GM12878 (cell line): ENCODE data around the gene RNF220. TPM values are rescaled to one million over a fixed set of nuclear protein-coding genes. Genes with fewer than 3 reads are reported as not detected.

Source experiments
- ATAC-seq: fragments of 200-7000 bp; cut with Tn5 transposase; 3 replicates; pipeline ENCODE4 v1.9.1; 2020; ENCODE audit warnings: mild to moderate bottlenecking, moderate library complexity
- BruUV-seq: library from RNA; stranded (reverse); fragments of 400-500 nt; replicated peaks from 2 replicates; lab custom pipeline; 2021; lab: Mats Ljungman, UMichigan
- CTCF ChIA-PET: fragments of 300-600 bp; sonication (Branson Sonifier 250); formaldehyde crosslinking; extraction: SDS; loops from one replicate; lab custom pipeline; 2021; ENCODE audit warnings: inconsistent platforms; lab: Yijun Ruan, JAX
- POLR2A ChIA-PET: fragments of 350-600 bp; formaldehyde crosslinking; extraction: SDS; loops from one replicate; lab custom pipeline; 2021; ENCODE audit warnings: inconsistent platforms; lab: Charles Lee
- RAD21 ChIA-PET: fragments of 300-600 bp; sonication (Branson Sonifier 250); formaldehyde crosslinking; loops from one replicate; lab custom pipeline; 2023; ENCODE audit warnings: antibody characterized with exemption; ENCODE audit not compliant: unreplicated experiment; lab: Charles Lee
- SMC1A ChIA-PET: fragments of 300-600 bp; sonication (Branson Sonifier 250); formaldehyde crosslinking; loops from one replicate; lab custom pipeline; 2023; ENCODE audit not compliant: unreplicated experiment, uncharacterized antibody; lab: Charles Lee
- DNase-seq: peaks from one replicate; pipeline ENCODE4 v3.0.0-alpha.2; 2011; ENCODE audit warnings: low read depth, low spot score
- FAIRE-seq: peaks from 3 replicates; lab custom pipeline; 2011; peaks lifted over from hg19 to GRCh38; lab: Jason Lieb, UNC
- H2AFZ ChIP-seq: 2 replicates; pipeline ENCODE4 v1.6.0; 2011; ENCODE audit warnings: low read depth, low read length, control low read depth; ENCODE audit not compliant: control insufficient read depth
- H3K27ac ChIP-seq: 2 replicates; pipeline ENCODE4 v1.5.1; 2011; ENCODE audit warnings: control low read depth; ENCODE audit not compliant: control insufficient read depth, insufficient read depth
- H3K27me3 ChIP-seq, 2 experiments: replicated peaks in 1 of 2; 2 replicates each; pipeline versions ENCODE4 v1.6.0 to v1.6.1; 2011; ENCODE audit warnings: low read length in 1 of 2; ENCODE audit not compliant: control insufficient read depth in 2 of 2, insufficient read depth in 2 of 2
- H3K36me3 ChIP-seq, 2 experiments: 2 replicates each; pipeline ENCODE4 v1.5.1; 2011; ENCODE audit warnings: low read length in 1 of 2; ENCODE audit not compliant: control insufficient read depth in 2 of 2, insufficient read depth in 2 of 2
- H3K4me1 ChIP-seq: 2 replicates; pipeline ENCODE4 v1.6.1; 2011; ENCODE audit warnings: mild to moderate bottlenecking, low read length, moderate library complexity, mixed read lengths; ENCODE audit not compliant: control insufficient read depth, insufficient read depth
- H3K4me2 ChIP-seq: 2 replicates; pipeline ENCODE4 v1.6.0; 2011; ENCODE audit warnings: control low read depth; ENCODE audit not compliant: control insufficient read depth, insufficient read depth
- H3K4me3 ChIP-seq: fragments of 200-600 bp; sonication (generic); 2 replicates; pipeline ENCODE4 v1.5.1; 2016
- H3K79me2 ChIP-seq: 2 replicates; pipeline ENCODE4 v1.6.0; 2011; ENCODE audit warnings: low read length; ENCODE audit not compliant: control insufficient read depth, insufficient read depth
- H3K9ac ChIP-seq: 2 replicates; pipeline ENCODE4 v1.8.0; 2011; ENCODE audit warnings: low read length, control low read depth, mixed read lengths; ENCODE audit not compliant: control insufficient read depth, insufficient read depth
- H3K9me3 ChIP-seq: replicated peaks from 3 replicates; pipeline ENCODE4 v1.5.1; 2011; ENCODE audit warnings: mild to moderate bottlenecking, low read length; ENCODE audit not compliant: control insufficient read depth, insufficient read depth
- H4K20me1 ChIP-seq: 2 replicates; pipeline ENCODE4 v1.6.0; 2011; ENCODE audit not compliant: control insufficient read depth, insufficient read depth
- ATF7 ChIP-seq: fragments of 450-650 bp; IDR thresholded peaks from 2 replicates; pipeline ENCODE4 v1.6.1; 2016; ENCODE audit warnings: low read depth, mild to moderate bottlenecking
- CBX3 ChIP-seq: fragments of 200-600 bp; sonication (generic); IDR thresholded peaks from 2 replicates; pipeline ENCODE4 v1.6.1; 2016; ENCODE audit warnings: low read depth, borderline replicate concordance
- HCFC1 ChIP-seq: fragments of 150-350 bp; IDR thresholded peaks from 2 replicates; pipeline ENCODE4 v1.6.1; 2014; ENCODE audit warnings: low read length
- IKZF1 ChIP-seq: fragments of 450-650 bp; conservative IDR thresholded peaks from 2 replicates; pipeline ENCODE4 v1.6.1; 2017; ENCODE audit warnings: antibody characterized with exemption, mild to moderate bottlenecking
- RELA ChIP-seq: fragments of 450-650 bp; IDR thresholded peaks from 2 replicates; pipeline ENCODE4 v1.8.0; 2014; ENCODE audit warnings: borderline replicate concordance; ENCODE audit not compliant: partially characterized antibody
- RUNX3 ChIP-seq: IDR thresholded peaks from 2 replicates; pipeline ENCODE4 v1.6.1; 2012; ENCODE audit warnings: low read length, inconsistent platforms
- SMARCA5 ChIP-seq: fragments of 450-650 bp; IDR thresholded peaks from 2 replicates; pipeline ENCODE4 v1.6.1; 2017; ENCODE audit warnings: mild to moderate bottlenecking
- SPI1 ChIP-seq: IDR thresholded peaks from 2 replicates; pipeline ENCODE4 v1.6.1; 2011; ENCODE audit warnings: low read depth, mild to moderate bottlenecking, low read length, moderate library complexity, borderline replicate concordance; ENCODE audit not compliant: insufficient read depth
- WRNIP1 ChIP-seq: IDR thresholded peaks from 2 replicates; pipeline ENCODE4 v1.6.1; 2011; ENCODE audit warnings: low read depth, low read length, improper control_type of control experiment, borderline replicate concordance
- WGBS: methylation state at CpG from one replicate; pipeline ENCODE4 v1.1.6; 2016; ENCODE audit warnings: low lambda C conversion rate; ENCODE audit not compliant: insufficient replicate concordance, insufficient coverage; ENCODE audit errors: missing lambda C conversion rate; 5-methylcytosine and 5-hydroxymethylcytosine counted together
- in situ Hi-C: fragments of 300-500 bp; cut with MboI; formaldehyde crosslinking; loops from 9 replicates; pipeline ENCODE4 v1.14.3; 2018; ENCODE audit warnings: mixed read lengths
- intact Hi-C: fragments of 100-400 bp; cut with micrococcal nuclease; formaldehyde crosslinking; loops from one replicate; pipeline ENCODE4 v1.14.2; 2022; ENCODE audit not compliant: unreplicated experiment
- polyA plus RNA-seq, 11 experiments: library from polyadenylated mRNA; depleted of rRNA in 4 of 11; unstranded in 6 of 11; stranded (reverse) in 5 of 11; fragments of >200 nt; fragmentation: Nextera tagmentation in 4 of 11; fragmentation: Illumina TruSeq in 1 of 11; extraction: Ambion mirVana in 4 of 11; extraction: Trizol in 1 of 11; gene quantifications; 1 replicate in 1 of 11; 2 replicates in 10 of 11; pipeline versions ENCODE4 v1.2.1 to v1.2.3, GENCODE V29; 2011 to 2016; ENCODE audit warnings: inconsistent platforms in 2 of 11, missing spikeins in 2 of 11, low read depth in 1 of 11
- total RNA-seq, 4 experiments: library from RNA; depleted of rRNA in 3 of 4; stranded (reverse); fragments of >200 nt in 3 of 4; fragmentation: Illumina TruSeq in 1 of 4; extraction: Trizol in 1 of 4; gene quantifications; 2 replicates each; pipeline versions ENCODE4 v1.2.1 to v1.2.3, GENCODE V29; 2013 to 2021
- TF ChIP-seq, protein P1 (sequence below): IDR thresholded peaks from 2 replicates; pipeline ENCODE4 v1.6.1; 2011; ENCODE audit warnings: borderline replicate concordance, low read depth, mild to moderate bottlenecking, moderate library complexity, mixed read lengths, low read length; ENCODE audit not compliant: insufficient read depth; ENCODE audit errors: extremely low read length
- TF ChIP-seq, protein P2 (sequence below): IDR thresholded peaks from 2 replicates; pipeline ENCODE4 v1.6.1; 2012; ENCODE audit warnings: low read depth, low read length, improper control_type of control experiment

RNF220 gene
- total and polyA plus RNA-seq, 10 of the 15 experiments (the other 5 are each of a cell fraction or from before 2014, with no cell fraction given) = 4.6 to 84.1 (median 53.7) TPM

GRCh38 chr1:44534771-44535170 lies 129.7 kb downstream of the RNF220 start:
- DNase-seq = no peak
- H2AFZ ChIP-seq = no peak overlapping the region
- no peaks in the 10 kb centered on the region for H4K20me1 ChIP-seq
- H3K27ac ChIP-seq = no peak overlapping the region
- no peak for FAIRE-seq
- H3K4me3 ChIP-seq = no peak overlapping the region
- ChIA-PET CTCF (interaction anchor here (1.1 kb wide), 1 partner anchor 486 kb away, joined by 3 read pairs; no protein-coding TSS in a partner anchor), SMC1A (interaction anchor here (0.6 kb wide), 1 partner anchor 25 kb away, joined by 3 read pairs; no protein-coding TSS in a partner anchor), RAD21 (interaction anchor here (0.6 kb wide), 1 partner anchor 178 kb away, joined by 3 read pairs; no protein-coding TSS in a partner anchor), POLR2A (no interaction called here)
- no peaks in the 10 kb centered on the region for H3K79me2 ChIP-seq
- in situ Hi-C loops (no loop called here), intact Hi-C loops (no loop called here)
- H3K9ac ChIP-seq = no peak overlapping the region
- H3K9me3 ChIP-seq = no peaks in the 10 kb centered on the region
- no peak for TF ChIP-seq SMARCA5
- TF ChIP-seq IKZF1 = no peak
- TF ChIP-seq, protein P1, sequence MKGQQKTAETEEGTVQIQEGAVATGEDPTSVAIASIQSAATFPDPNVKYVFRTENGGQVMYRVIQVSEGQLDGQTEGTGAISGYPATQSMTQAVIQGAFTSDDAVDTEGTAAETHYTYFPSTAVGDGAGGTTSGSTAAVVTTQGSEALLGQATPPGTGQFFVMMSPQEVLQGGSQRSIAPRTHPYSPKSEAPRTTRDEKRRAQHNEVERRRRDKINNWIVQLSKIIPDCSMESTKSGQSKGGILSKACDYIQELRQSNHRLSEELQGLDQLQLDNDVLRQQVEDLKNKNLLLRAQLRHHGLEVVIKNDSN = no peak
- no peak for TF ChIP-seq ATF7
- no peak for TF ChIP-seq RUNX3
- TF ChIP-seq SPI1 = no peak
- no peak for TF ChIP-seq CBX3
- no peak for TF ChIP-seq RELA
- TF ChIP-seq, protein P2, sequence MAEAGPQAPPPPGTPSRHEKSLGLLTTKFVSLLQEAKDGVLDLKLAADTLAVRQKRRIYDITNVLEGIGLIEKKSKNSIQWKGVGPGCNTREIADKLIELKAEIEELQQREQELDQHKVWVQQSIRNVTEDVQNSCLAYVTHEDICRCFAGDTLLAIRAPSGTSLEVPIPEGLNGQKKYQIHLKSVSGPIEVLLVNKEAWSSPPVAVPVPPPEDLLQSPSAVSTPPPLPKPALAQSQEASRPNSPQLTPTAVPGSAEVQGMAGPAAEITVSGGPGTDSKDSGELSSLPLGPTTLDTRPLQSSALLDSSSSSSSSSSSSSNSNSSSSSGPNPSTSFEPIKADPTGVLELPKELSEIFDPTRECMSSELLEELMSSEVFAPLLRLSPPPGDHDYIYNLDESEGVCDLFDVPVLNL = no peak
- no peak for TF ChIP-seq WRNIP1
- no peak for TF ChIP-seq HCFC1
- no peak for ATAC-seq
- H3K27me3 ChIP-seq = no peaks in the 10 kb centered on the region
- BruUV-seq = no TSS peak
- no peaks in the 10 kb centered on the region for H3K4me1 ChIP-seq
- H3K36me3 ChIP-seq = no peaks in the 10 kb centered on the region
- H3K4me2 ChIP-seq = no peak overlapping the region
- 47% methylated on average over 6 of the region's 6 CpGs for WGBS
